K562 (cell line): Measurements from ENCODE around the gene NDUFB5. TPM values are rescaled to one million over a fixed set of nuclear protein-coding genes. Genes with fewer than 3 reads are reported as not detected.

ENCODE experiments used
- MTA3 ChIP-seq: fragments of 450-650 bp; formaldehyde crosslinking; IDR thresholded peaks from 2 replicates; pipeline ENCODE4 v1.6.1; 2017; ENCODE audit warnings: mild to moderate bottlenecking, borderline replicate concordance
- NEUROD1 ChIP-seq: fragments of 150-350 bp; IDR thresholded peaks from 2 replicates; pipeline ENCODE4 v1.6.1; 2014; ENCODE audit warnings: borderline replicate concordance, low read length, low read depth; ENCODE audit not compliant: partially characterized antibody
- PHB2 ChIP-seq: fragments of 450-650 bp; IDR thresholded peaks from 2 replicates; pipeline ENCODE4 v1.6.1; 2017; ENCODE audit warnings: low read depth
- SMC3 ChIP-seq: conservative IDR thresholded peaks from 2 replicates; pipeline ENCODE4 v1.6.1; 2011; ENCODE audit warnings: low read depth, low read length, improper control_type of control experiment; ENCODE audit not compliant: insufficient read depth
- TFAM ChIP-seq: fragments of 250-450 bp; sonication (Bioruptor Pico); conservative IDR thresholded peaks from 2 replicates; pipeline ENCODE4 v1.5.0; 2021; ENCODE audit warnings: mild to moderate bottlenecking, moderate library complexity
- ZNF79 ChIP-seq: fragments of 250-450 bp; sonication (Bioruptor Pico); IDR thresholded peaks from 2 replicates; pipeline ENCODE4 v1.4.0; 2020; ENCODE audit warnings: low read depth, mild to moderate bottlenecking, moderate library complexity
- polyA plus RNA-seq, 8 experiments: library from polyadenylated mRNA; depleted of rRNA in 4 of 8; stranded (reverse) in 5 of 8; unstranded in 3 of 8; fragments of >200 nt; fragmentation: Nextera tagmentation in 2 of 8; fragmentation: Illumina TruSeq in 1 of 8; extraction: Ambion mirVana in 2 of 8; extraction: Trizol in 1 of 8; gene quantifications; 2 replicates each; pipeline versions ENCODE4 v1.2.1 to v1.2.3, GENCODE V29; 2011 to 2014; ENCODE audit warnings: inconsistent platforms in 1 of 8, missing spikeins in 1 of 8
- total RNA-seq, 7 experiments: library from RNA; depleted of rRNA in 6 of 7; stranded (reverse); fragments of >200 nt in 6 of 7; fragmentation: Illumina TruSeq in 2 of 7; extraction: Trizol in 2 of 7; gene quantifications; 2 replicates each; pipeline versions ENCODE4 v1.2.1 to v1.2.3, GENCODE V29; 2011 to 2021; ENCODE audit warnings: low replicate concordance in 1 of 7
- TF ChIP-seq, protein P1 (sequence below): fragments of 200-800 bp; sonication (Bioruptor generic); IDR thresholded peaks from 2 replicates; pipeline ENCODE4 v1.6.1; 2017; ENCODE audit warnings: missing genetic modification characterization, missing compliant biosample characterization
- TF ChIP-seq, protein P2 (sequence below), 2 experiments: fragments of 450-650 bp; formaldehyde crosslinking in 1 of 2; IDR thresholded peaks; 2 replicates each; pipeline versions ENCODE4 v1.4.0 to v1.6.1; 2014 to 2020; ENCODE audit warnings: mild to moderate bottlenecking in 2 of 2, borderline replicate concordance in 1 of 2, low read depth in 1 of 2

NDUFB5 gene
- total and polyA plus RNA-seq, 9 of the 15 experiments (the other 6 are each of a cell fraction or from before 2014, with no cell fraction given): 128 to 466 (median 176) TPM

DNA sequence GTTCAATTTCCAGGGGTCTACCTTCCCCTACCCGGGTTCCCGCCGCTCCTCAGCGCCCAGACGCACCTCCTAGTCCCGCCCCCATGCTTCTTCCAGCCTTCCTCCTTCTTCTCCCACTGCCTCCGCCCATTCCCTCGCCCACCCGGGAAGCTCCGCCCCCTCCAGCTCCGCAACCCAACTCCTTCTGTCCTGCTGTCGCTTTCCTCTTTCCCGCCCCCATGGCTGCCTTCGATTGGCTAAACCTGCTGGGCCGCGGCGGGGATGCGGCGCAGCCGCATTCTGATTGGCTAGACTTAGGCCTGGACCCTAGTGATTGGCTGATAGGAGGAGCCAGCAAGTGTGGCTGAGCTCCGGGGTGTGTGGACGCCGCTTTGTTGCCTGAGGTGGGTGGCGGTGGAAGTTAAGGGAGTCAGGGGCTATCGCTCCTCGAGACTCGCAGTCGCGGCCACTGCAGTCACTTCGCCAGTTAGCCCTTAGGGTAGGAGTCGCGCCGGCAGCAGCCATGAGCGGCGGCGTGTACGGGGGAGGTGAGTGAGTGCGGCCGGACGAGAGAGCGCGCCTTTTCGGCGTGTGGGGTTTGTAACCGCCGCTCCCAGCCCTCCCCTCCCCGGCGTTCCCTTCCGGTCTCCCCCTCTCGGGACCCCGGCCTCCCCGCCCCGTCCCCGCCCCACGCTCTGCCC, 41.9 kb upstream of the NDUFB5 start, which contains the start of gene ACTL6A (continued):
- TF ChIP-seq SMC3 (no peak), TFAM (no peak), ZNF79 (no peak), NEUROD1 (peak; percentile 99), MTA3 (peak; percentile 92; the same call in 1 of the 2 replicates), PHB2 (no peak)
- TF ChIP-seq, protein P1, sequence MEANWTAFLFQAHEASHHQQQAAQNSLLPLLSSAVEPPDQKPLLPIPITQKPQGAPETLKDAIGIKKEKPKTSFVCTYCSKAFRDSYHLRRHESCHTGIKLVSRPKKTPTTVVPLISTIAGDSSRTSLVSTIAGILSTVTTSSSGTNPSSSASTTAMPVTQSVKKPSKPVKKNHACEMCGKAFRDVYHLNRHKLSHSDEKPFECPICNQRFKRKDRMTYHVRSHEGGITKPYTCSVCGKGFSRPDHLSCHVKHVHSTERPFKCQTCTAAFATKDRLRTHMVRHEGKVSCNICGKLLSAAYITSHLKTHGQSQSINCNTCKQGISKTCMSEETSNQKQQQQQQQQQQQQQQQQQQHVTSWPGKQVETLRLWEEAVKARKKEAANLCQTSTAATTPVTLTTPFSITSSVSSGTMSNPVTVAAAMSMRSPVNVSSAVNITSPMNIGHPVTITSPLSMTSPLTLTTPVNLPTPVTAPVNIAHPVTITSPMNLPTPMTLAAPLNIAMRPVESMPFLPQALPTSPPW (CRISPR knock-in tag): peak; percentile 59
- TF ChIP-seq, protein P2, sequence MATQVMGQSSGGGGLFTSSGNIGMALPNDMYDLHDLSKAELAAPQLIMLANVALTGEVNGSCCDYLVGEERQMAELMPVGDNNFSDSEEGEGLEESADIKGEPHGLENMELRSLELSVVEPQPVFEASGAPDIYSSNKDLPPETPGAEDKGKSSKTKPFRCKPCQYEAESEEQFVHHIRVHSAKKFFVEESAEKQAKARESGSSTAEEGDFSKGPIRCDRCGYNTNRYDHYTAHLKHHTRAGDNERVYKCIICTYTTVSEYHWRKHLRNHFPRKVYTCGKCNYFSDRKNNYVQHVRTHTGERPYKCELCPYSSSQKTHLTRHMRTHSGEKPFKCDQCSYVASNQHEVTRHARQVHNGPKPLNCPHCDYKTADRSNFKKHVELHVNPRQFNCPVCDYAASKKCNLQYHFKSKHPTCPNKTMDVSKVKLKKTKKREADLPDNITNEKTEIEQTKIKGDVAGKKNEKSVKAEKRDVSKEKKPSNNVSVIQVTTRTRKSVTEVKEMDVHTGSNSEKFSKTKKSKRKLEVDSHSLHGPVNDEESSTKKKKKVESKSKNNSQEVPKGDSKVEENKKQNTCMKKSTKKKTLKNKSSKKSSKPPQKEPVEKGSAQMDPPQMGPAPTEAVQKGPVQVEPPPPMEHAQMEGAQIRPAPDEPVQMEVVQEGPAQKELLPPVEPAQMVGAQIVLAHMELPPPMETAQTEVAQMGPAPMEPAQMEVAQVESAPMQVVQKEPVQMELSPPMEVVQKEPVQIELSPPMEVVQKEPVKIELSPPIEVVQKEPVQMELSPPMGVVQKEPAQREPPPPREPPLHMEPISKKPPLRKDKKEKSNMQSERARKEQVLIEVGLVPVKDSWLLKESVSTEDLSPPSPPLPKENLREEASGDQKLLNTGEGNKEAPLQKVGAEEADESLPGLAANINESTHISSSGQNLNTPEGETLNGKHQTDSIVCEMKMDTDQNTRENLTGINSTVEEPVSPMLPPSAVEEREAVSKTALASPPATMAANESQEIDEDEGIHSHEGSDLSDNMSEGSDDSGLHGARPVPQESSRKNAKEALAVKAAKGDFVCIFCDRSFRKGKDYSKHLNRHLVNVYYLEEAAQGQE (IDR thresholded peaks at IDR 0.05; ENCODE audit: borderline replicate concordance): no peak
- TF ChIP-seq, protein P2 (CRISPR knock-in tag; IDR thresholded peaks at IDR 0.05; ENCODE audit: low read depth): peak; percentile 35; the same call in 1 of the 2 replicates
